Measurements from ENCODE around the gene GLI2.

- TF ChIP-seq POLR2A (IDR thresholded peaks at IDR 0.05; ENCODE audit: low read length), result no peak
- TF ChIP-seq CBX8 (IDR thresholded peaks at IDR 0.05), result no peak
- no peak for TF ChIP-seq CTCF (IDR thresholded peaks at IDR 0.05)
- no peak for TF ChIP-seq MAZ (IDR thresholded peaks at IDR 0.05; ENCODE audit: borderline replicate concordance, low read depth, low read length)
- TF ChIP-seq SMC3 (IDR thresholded peaks at IDR 0.05), result no peak
Measured at GRCh38 chr2:120748310-120748709, 12.6 kb downstream of the GLI2 start.

Data from A549 (cell line).